CD1c-positive myeloid dendritic cell (primary cell): ENCODE measurements around the gene SLC12A9.

Experiments
- DNase-seq: peaks from one replicate; pipeline ENCODE4 v3.0.0-alpha.2; 2016; ENCODE audit errors: extremely low spot score

Gene SLC12A9

GRCh38 chr7:100884736-100885439, 32.4 kb downstream of the SLC12A9 start:
- peak; percentile 30 for DNase-seq

GRCh38 chr7:100885440-100886141, 33.1 kb downstream of the SLC12A9 start:
- no peak for DNase-seq

GRCh38 chr7:100886142-100886935, 33.8 kb downstream of the SLC12A9 start:
- DNase-seq, result no peak

- DNase-seq, result peak; percentile 54
Observed at GRCh38 chr7:100886936-100887515, 34.5 kb downstream of the SLC12A9 start.

- peak; percentile 90 for DNase-seq
Observed at GRCh38 chr7:100887516-100888290, 35.2 kb downstream of the SLC12A9 start.

- DNase-seq, result no peak
Observed at GRCh38 chr7:100888291-100888987, 35.9 kb downstream of the SLC12A9 start.

GRCh38 chr7:100888988-100889750, 36.7 kb downstream of the SLC12A9 start, which contains the start of gene UFSP1:
Gene UFSP1 (minus strand): TSS chr7:100889715. CDS start chr7:100889271, 444 bp downstream.
- no peak for DNase-seq

GRCh38 chr7:100890653-100891567, 38.4 kb downstream of the SLC12A9 start:
- no peak for DNase-seq

GRCh38 chr7:100891568-100892247, 39.2 kb downstream of the SLC12A9 start:
- DNase-seq, result no peak

- DNase-seq, result no peak
Observed at GRCh38 chr7:100892364-100893317, 40.1 kb downstream of the SLC12A9 start.

- DNase-seq, result no peak
Observed at GRCh38 chr7:100893318-100893895, 40.9 kb downstream of the SLC12A9 start.

GRCh38 chr7:100893910-100894721, 41.6 kb downstream of the SLC12A9 start:
- no peak for DNase-seq

GRCh38 chr7:100894860-100895700, 42.6 kb downstream of the SLC12A9 start:
- peak; percentile 48 for DNase-seq

GRCh38 chr7:100895701-100895955, 43.1 kb downstream of the SLC12A9 start, which contains the start of gene ACHE:
Gene ACHE (minus strand): TSS chr7:100895888. CDS start chr7:100894232, 1,656 bp downstream.
- no peak for DNase-seq
